Cortex of kidney (tissue), 1 donor: ENCODE data around the gene ATP11A.

Source experiments
- DNase-seq: peaks from one replicate; lab custom pipeline; 2025; lab: John Stamatoyannopoulos, UW

Gene ATP11A

DNA sequence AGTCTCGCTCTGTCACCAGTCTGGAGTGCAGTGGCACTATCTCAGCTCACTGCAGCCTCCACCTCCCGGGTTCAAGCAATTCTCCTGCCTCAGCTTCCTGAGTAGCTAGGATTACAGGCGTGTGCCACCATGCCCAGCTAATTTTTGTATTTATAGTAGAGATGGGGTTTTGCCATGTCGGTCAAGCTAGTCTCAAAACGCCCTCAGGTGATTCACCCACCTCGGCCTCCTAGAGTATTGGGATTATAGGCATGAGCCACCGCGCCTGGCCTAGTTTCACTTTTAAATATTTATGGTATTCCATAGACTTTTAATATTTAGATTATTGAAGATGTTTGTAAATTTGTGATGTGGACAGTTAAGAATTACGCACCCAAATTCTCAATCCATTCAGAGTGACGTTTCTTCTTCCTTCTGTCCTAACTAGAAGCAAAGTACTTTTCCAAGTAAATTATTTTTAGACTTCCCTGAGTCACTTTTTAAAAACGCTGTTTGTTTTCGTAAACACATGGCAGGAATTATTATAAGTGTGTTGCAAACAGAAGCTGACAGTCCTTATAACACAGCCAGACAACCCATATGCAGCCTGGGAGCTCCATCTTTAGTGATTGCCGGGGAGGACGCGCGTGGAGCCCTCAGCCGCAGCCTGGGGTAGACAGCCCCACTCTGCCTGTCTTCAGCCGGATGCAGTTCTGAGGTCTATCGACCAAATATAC is 131.7 kb downstream of the ATP11A start:
- DNase-seq: no peak

- DNase-seq: no peak
Observed at GRCh38 chr13:112822851-112823250, 133.0 kb downstream of the ATP11A start.

- DNase-seq: no peak
Observed at GRCh38 chr13:112824429-112824828, 134.6 kb downstream of the ATP11A start.

DNA sequence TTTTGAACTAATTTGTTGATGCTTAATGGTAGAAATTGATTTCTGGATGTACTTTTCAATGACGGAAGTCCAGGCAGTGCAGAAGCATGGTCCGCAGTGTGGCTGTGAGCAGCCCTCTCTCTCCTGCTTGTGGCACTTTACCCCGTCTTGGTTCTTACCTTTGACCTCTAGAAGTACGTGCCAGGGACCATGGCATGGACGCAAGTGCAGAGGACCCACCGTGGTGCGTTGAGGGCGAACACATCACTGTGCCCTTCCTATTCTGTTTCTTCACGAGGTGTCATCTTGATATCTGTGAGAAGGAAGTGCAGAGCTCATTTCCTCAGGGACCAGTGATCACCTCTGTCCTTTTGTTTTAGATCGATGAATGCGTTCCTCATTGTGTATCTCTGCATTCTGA is 135.2 kb downstream of the ATP11A start:
- no peak for DNase-seq

DNA sequence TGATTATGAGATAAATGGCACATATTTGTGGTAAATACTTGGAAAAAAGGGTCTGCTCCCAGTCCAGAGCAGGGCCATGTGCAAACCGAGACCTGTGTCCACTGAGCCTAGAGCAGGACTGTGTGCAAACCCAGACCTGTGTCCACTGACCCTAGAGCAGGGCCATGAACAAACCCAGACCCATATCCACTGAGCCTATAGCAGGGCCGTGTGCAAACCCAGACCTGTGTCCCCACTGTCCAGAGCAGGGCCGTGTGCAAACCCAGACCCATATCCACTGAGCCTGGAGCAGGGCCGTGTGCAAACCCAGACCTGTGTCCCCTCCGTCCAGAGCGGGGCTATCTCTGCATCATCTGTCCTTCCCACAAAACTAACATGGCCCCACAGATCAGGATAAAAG is 136.0 kb downstream of the ATP11A start:
- no peak for DNase-seq

- DNase-seq: no peak
Observed at GRCh38 chr13:112826565-112826964, 136.7 kb downstream of the ATP11A start.

DNA sequence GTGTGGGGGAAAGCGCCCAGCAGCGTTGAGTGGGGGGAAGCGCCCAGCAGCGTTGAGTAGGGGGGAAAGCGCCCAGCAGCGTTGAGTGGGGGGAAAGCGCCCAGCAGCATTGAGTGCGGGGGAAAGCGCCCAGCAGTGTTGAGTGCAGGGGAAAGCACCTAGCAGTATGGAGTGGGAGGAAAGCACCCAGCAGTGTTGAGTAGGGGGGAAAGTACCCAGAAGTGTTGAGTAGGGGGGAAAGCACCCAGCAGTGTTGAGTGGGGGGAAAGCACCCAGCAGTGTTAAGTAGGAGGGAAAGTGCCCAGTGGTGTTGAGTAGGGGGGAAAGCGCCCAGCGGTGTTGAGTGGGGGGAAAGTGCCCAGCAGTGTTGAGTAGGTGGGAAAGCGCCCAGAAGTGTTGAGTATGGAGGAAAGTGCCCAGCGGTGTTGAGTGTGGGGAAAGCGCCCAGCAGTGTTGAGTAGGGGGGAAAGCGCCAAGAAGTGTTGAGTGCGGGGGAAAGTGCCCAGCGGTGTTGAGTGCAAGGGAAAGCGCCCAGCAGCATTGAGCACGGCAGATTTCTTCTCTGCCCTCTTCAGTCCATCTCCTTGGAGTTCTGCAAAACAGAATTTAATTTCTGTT is 138.4 kb downstream of the ATP11A start:
- DNase-seq: no peak

DNA sequence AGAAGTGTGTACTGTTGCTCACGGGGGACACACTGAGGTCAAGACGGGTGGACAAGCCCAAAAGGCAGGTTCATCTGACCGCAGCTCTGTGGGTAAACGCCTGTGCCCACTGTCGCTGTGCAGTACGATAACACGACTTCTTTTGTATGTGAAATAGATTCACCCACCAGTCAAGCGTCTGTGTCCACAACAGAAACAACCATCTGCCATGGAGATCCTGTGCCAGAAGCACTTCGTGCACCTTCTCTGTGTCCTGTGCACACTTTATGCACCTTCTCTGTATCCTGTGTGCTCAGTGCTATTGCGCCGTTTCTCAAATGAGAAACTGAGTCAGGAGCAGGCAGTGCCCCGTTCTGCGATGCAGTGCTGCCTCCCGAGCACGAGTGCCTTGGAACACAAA is 138.9 kb downstream of the ATP11A start:
- no peak for DNase-seq

GRCh38 chr13:112831196-112831595 is 141.4 kb downstream of the ATP11A start:
- DNase-seq: no peak

GRCh38 chr13:112831801-112832200 is 142.0 kb downstream of the ATP11A start:
- no peak for DNase-seq

GRCh38 chr13:112832811-112833210 is 143.0 kb downstream of the ATP11A start:
- no peak for DNase-seq

GRCh38 chr13:112833551-112834257 is 143.9 kb downstream of the ATP11A start:
- DNase-seq: no peak

- no peak for DNase-seq
Observed at GRCh38 chr13:112835344-112835743, 145.5 kb downstream of the ATP11A start.

- no peak for DNase-seq
Observed at GRCh38 chr13:112835796-112836195, 146.0 kb downstream of the ATP11A start.

GRCh38 chr13:112836940-112837339 is 147.1 kb downstream of the ATP11A start:
- no peak for DNase-seq

GRCh38 chr13:112837371-112838037 is 147.7 kb downstream of the ATP11A start:
- DNase-seq: no peak

DNA sequence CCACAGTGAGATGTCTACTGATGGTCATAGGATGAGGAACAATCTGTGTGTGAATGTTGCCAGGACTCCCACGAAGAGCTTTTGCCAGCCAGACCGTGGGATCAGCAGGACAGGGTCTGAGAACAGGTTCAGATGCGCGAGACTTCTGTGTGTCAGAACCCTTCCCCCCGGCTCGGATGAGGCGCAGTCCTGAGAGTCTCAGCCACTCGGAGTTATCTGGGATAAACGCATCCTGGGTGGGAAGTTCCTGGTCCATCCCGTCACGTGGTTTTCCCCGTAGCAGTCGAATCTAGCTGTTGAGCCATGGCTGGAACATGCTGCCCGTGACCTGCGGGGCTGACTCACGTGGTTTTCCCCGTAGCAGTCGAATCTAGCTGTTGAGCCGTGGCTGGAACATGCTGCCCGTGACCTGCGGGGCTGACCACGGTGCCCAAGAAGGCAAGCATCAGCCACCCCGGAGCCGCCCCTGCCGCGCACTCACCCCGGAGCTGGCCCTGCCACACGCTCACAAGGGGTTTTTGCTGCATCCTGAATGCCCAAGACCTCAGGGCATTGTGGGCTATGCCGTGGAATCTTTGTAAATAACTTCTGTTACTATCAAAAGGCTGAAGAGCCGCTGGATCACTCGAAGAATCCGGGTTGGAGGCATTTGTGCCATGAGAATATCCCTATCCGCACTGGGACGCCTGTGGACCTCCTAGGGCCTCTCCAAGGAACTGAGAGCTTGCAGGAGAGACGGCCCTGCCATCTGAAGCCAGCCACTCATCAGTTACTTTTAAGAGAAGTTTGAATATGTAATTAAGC is 148.4 kb downstream of the ATP11A start:
- no peak for DNase-seq

DNA sequence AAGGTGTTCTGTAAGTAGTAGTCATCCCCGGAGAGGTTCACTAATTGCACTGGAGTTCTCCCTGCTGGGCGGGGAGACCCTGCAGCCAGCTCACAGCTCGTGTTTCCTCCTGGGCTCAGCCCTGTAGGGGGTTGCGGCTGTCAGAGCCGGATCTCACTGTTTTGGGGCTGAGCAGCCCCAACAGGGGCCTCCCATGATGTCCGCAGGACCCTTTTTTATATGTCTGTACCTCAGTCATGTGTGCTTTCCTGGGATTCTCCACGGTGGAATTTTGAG is 148.9 kb downstream of the ATP11A start:
- no peak for DNase-seq

DNA sequence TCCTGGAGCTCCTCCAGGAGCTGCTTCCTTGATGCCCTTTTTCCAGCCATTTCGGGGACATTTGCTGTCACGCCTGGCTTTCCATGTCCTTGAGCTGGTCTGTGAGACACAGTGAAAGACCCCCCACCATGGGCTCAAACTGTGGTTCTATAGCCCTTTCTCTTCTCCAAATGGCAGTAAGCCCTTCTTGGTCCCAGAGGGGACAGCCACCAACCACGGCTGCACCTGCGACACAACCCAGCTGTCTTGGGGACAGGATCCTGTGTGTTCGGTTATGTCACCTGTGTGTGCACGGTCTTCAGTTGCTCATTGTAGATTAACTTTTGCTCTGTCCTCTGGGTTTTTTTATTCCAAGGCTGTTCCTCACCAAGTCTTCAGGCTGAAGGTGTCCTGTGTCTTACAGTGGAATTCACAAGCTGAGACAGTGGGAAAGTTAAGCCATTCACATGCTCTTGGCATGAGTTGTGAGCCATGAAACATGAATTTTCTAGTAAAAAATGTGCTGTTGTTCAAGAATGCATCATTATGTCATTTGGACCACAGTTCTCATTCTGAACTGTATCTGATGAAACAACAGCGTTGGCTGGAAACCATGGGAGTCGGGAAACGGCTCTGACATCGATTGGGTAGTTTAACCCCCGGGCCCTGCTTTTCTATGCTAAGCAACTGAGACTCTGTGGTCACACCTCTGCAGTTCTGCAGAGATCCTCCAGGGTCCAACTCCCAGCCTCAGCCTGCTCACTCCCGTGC is 149.7 kb downstream of the ATP11A start:
- no peak for DNase-seq

GRCh38 chr13:112840472-112841302 is 150.8 kb downstream of the ATP11A start:
- no peak for DNase-seq
